Stimulated activated naive CD8-positive, alpha-beta T cell treated with anti-CD3 and anti-CD28 coated beads, Interleukin-15, Interleukin-2, amounts not matched to agents 100 ng/mL and 50 ng/mL, for 24 hours (primary cell): ENCODE results near the gene CRAT.
A peak's percentile ranks its signal among the peaks of the same experiment; 100 is the strongest.

Source experiments
- H3K27ac Mint-ChIP-seq: one replicate; pipeline ENCODE4 v1.8.0; 2021; ENCODE audit warnings: mild to moderate bottlenecking, mixed read lengths
- H3K27me3 Mint-ChIP-seq: one replicate; pipeline ENCODE4 v1.8.0; 2021; ENCODE audit warnings: mixed read lengths
- H3K36me3 Mint-ChIP-seq: one replicate; pipeline ENCODE4 v1.8.0; 2021; ENCODE audit warnings: low read depth, mixed read lengths
- H3K4me1 Mint-ChIP-seq: one replicate; pipeline ENCODE4 v1.8.0; 2021; ENCODE audit warnings: low read depth, mixed read lengths
- H3K4me3 Mint-ChIP-seq: one replicate; pipeline ENCODE4 v1.8.0; 2021; ENCODE audit warnings: mild to moderate bottlenecking, mixed read lengths
- H3K9me3 Mint-ChIP-seq: one replicate; pipeline ENCODE4 v1.8.0; 2021; ENCODE audit warnings: mixed read lengths

The CRAT gene

GRCh38 chr9:129110740-129111527 lies at the start of gene CRAT, which contains the start of gene PTPA:
CRAT (minus strand) TSS chr9:129110793; CDS start chr9:129110509, 284 bp downstream.
PTPA (plus strand) TSS chr9:129111415; CDS start chr9:129111601, 186 bp downstream.
- Mint-ChIP-seq H3K27ac (peak within 1 kb of the TSS; percentile 95), H3K36me3 (no peaks in the 10 kb centered on the region), H3K9me3 (no peaks in the 10 kb centered on the region), H3K4me1 (peaks cover 38% of the 10 kb centered on the region), H3K27me3 (no peaks in the 10 kb centered on the region), H3K4me3 (peak within 1 kb of the TSS; percentile 87)

GRCh38 chr9:129156163-129156562 lies 45.6 kb upstream of the CRAT start:
- no peaks in the 10 kb centered on the region for H3K9me3 Mint-ChIP-seq
- H3K36me3 Mint-ChIP-seq, result no peaks in the 10 kb centered on the region
- no peaks in the 10 kb centered on the region for H3K27me3 Mint-ChIP-seq
- no peak overlapping the region for H3K4me3 Mint-ChIP-seq
- H3K4me1 Mint-ChIP-seq, result no peaks in the 10 kb centered on the region
- H3K27ac Mint-ChIP-seq, result no peak overlapping the region

- H3K9me3 Mint-ChIP-seq, result no peaks in the 10 kb centered on the region
- H3K27me3 Mint-ChIP-seq, result no peaks in the 10 kb centered on the region
- H3K36me3 Mint-ChIP-seq, result no peaks in the 10 kb centered on the region
Observed at GRCh38 chr9:129154866-129155477, 44.4 kb upstream of the CRAT start.

GRCh38 chr9:129151469-129151868 lies 40.9 kb upstream of the CRAT start:
- Mint-ChIP-seq H3K4me3 (no peak overlapping the region), H3K9me3 (no peaks in the 10 kb centered on the region), H3K27ac (no peak overlapping the region), H3K36me3 (no peaks in the 10 kb centered on the region), H3K4me1 (peaks cover 3% of the 10 kb centered on the region), H3K27me3 (no peaks in the 10 kb centered on the region)

More at GRCh38 chr9:129154866-129155477, 44.4 kb upstream of the CRAT start:
- no peak overlapping the region for H3K27ac Mint-ChIP-seq
- no peak overlapping the region for H3K4me3 Mint-ChIP-seq
- H3K4me1 Mint-ChIP-seq, result no peaks in the 10 kb centered on the region

- Mint-ChIP-seq H3K4me3 (no peak overlapping the region), H3K9me3 (no peaks in the 10 kb centered on the region), H3K27ac (no peak overlapping the region), H3K27me3 (no peaks in the 10 kb centered on the region), H3K4me1 (peaks cover 3% of the 10 kb centered on the region), H3K36me3 (no peaks in the 10 kb centered on the region)
Observed at GRCh38 chr9:129150672-129151211, 40.1 kb upstream of the CRAT start.

- Mint-ChIP-seq H3K9me3 (no peaks in the 10 kb centered on the region), H3K4me1 (peaks cover 3% of the 10 kb centered on the region), H3K36me3 (no peaks in the 10 kb centered on the region), H3K4me3 (no peak overlapping the region), H3K27ac (no peak overlapping the region), H3K27me3 (no peaks in the 10 kb centered on the region)
Observed at GRCh38 chr9:129150122-129150521, 39.5 kb upstream of the CRAT start.

GRCh38 chr9:129149442-129149841 lies 38.8 kb upstream of the CRAT start:
- Mint-ChIP-seq H3K4me3 (no peak overlapping the region), H3K36me3 (no peaks in the 10 kb centered on the region), H3K27me3 (no peaks in the 10 kb centered on the region), H3K9me3 (no peaks in the 10 kb centered on the region), H3K4me1 (peaks cover 3% of the 10 kb centered on the region), H3K27ac (no peak overlapping the region)

- Mint-ChIP-seq H3K9me3 (no peaks in the 10 kb centered on the region), H3K4me1 (peaks cover 8% of the 10 kb centered on the region), H3K27me3 (no peaks in the 10 kb centered on the region), H3K4me3 (no peak overlapping the region), H3K27ac (no peak overlapping the region), H3K36me3 (peaks cover 6% of the 10 kb centered on the region)
Observed at GRCh38 chr9:129148463-129149204, 38.0 kb upstream of the CRAT start.

GRCh38 chr9:129146441-129146941 lies 35.9 kb upstream of the CRAT start:
- no peaks in the 10 kb centered on the region for H3K27me3 Mint-ChIP-seq
- H3K9me3 Mint-ChIP-seq, result no peaks in the 10 kb centered on the region
- H3K27ac Mint-ChIP-seq, result no peak overlapping the region
- H3K4me3 Mint-ChIP-seq, result no peak overlapping the region
- H3K36me3 Mint-ChIP-seq, result peaks cover 11% of the 10 kb centered on the region
- peaks cover 24% of the 10 kb centered on the region for H3K4me1 Mint-ChIP-seq

- H3K27me3 Mint-ChIP-seq, result no peaks in the 10 kb centered on the region
- H3K4me3 Mint-ChIP-seq, result no peak overlapping the region
- H3K9me3 Mint-ChIP-seq, result no peaks in the 10 kb centered on the region
- no peak overlapping the region for H3K27ac Mint-ChIP-seq
- H3K36me3 Mint-ChIP-seq, result peaks cover 11% of the 10 kb centered on the region
- H3K4me1 Mint-ChIP-seq, result peaks cover 31% of the 10 kb centered on the region
Observed at GRCh38 chr9:129145841-129146292, 35.3 kb upstream of the CRAT start.

- Mint-ChIP-seq H3K4me1 (peaks cover 36% of the 10 kb centered on the region), H3K27me3 (no peaks in the 10 kb centered on the region), H3K4me3 (no peak overlapping the region), H3K27ac (no peak overlapping the region), H3K36me3 (peaks cover 11% of the 10 kb centered on the region), H3K9me3 (no peaks in the 10 kb centered on the region)
Observed at GRCh38 chr9:129145316-129145715, 34.7 kb upstream of the CRAT start.

- H3K36me3 Mint-ChIP-seq, result peaks cover 11% of the 10 kb centered on the region
- H3K4me3 Mint-ChIP-seq, result no peak overlapping the region
- no peaks in the 10 kb centered on the region for H3K9me3 Mint-ChIP-seq
- H3K27me3 Mint-ChIP-seq, result no peaks in the 10 kb centered on the region
- peaks cover 47% of the 10 kb centered on the region for H3K4me1 Mint-ChIP-seq
- H3K27ac Mint-ChIP-seq, result no peak overlapping the region
Observed at GRCh38 chr9:129143031-129143927, 32.7 kb upstream of the CRAT start.

GRCh38 chr9:129142138-129142935 lies 31.7 kb upstream of the CRAT start:
- peaks cover 19% of the 10 kb centered on the region for H3K36me3 Mint-ChIP-seq
- peaks cover 47% of the 10 kb centered on the region for H3K4me1 Mint-ChIP-seq
- no peaks in the 10 kb centered on the region for H3K27me3 Mint-ChIP-seq
- peak overlapping the region; percentile 21 for H3K27ac Mint-ChIP-seq
- no peaks in the 10 kb centered on the region for H3K9me3 Mint-ChIP-seq
- peak overlapping the region; percentile 39 for H3K4me3 Mint-ChIP-seq
